ENCODE data around the gene HNRNPDL.

DNA sequence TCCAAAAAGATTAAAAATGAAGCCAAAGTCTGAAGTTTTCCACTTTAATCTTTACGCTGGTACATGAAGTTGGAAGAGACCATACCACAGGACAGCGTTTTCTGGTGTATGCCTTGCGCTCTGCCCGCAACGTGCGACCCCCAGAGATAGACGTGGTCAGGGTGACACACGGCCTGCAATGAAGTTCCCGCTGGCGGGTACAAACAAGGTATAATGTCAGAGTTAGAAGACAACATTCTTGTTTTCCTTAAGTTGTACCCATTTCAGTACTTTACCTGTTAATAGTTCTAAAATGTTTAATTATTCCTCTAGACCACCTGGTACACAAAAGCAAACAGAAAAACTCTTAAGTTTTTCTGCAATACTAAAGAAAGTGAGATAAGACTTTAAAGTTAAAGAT is 4.8 kb downstream of the HNRNPDL start:
- TF ChIP-seq, protein P1, sequence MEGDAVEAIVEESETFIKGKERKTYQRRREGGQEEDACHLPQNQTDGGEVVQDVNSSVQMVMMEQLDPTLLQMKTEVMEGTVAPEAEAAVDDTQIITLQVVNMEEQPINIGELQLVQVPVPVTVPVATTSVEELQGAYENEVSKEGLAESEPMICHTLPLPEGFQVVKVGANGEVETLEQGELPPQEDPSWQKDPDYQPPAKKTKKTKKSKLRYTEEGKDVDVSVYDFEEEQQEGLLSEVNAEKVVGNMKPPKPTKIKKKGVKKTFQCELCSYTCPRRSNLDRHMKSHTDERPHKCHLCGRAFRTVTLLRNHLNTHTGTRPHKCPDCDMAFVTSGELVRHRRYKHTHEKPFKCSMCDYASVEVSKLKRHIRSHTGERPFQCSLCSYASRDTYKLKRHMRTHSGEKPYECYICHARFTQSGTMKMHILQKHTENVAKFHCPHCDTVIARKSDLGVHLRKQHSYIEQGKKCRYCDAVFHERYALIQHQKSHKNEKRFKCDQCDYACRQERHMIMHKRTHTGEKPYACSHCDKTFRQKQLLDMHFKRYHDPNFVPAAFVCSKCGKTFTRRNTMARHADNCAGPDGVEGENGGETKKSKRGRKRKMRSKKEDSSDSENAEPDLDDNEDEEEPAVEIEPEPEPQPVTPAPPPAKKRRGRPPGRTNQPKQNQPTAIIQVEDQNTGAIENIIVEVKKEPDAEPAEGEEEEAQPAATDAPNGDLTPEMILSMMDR (IDR thresholded peaks at IDR 0.05), result no peak
- no peak for TF ChIP-seq POLR2A (IDR thresholded peaks at IDR 0.05)
